T-helper 2 cell treated with Interferon-gamma antibody and Interleukin-4, amounts not matched to agents 100 ng/mL and 5 ng/mL, for 36 hours (primary cell): ENCODE results near the gene TIMM13. TPM values are rescaled to one million over a fixed set of nuclear protein-coding genes. Genes with fewer than 3 reads are reported as not detected.

Experiments used
- intact Hi-C: fragments of 100-400 bp; cut with micrococcal nuclease; formaldehyde crosslinking; loops from one replicate; pipeline ENCODE4 v1.15.1; 2023
- total RNA-seq: library from RNA; stranded (reverse); gene quantifications from 2 replicates; pipeline ENCODE4 v1.2.3, GENCODE V29; 2022

Gene TIMM13
- total RNA-seq, 1 donor from 2014 or later: 81.5 TPM

- intact Hi-C loops: no loop called here
These were observed 39.8 kb downstream of the TIMM13 start for GRCh38 chr19:2387367-2388288.

- intact Hi-C loops: no loop called here
These were observed 42.2 kb downstream of the TIMM13 start for GRCh38 chr19:2385053-2385721.

GRCh38 chr19:2382530-2383222 lies 44.7 kb downstream of the TIMM13 start:
- intact Hi-C loops: no loop called here

GRCh38 chr19:2381148-2381820 lies 46.1 kb downstream of the TIMM13 start:
- intact Hi-C loops: no loop called here

GRCh38 chr19:2380567-2380966 lies 46.8 kb downstream of the TIMM13 start:
- intact Hi-C loops: no loop called here

- intact Hi-C loops: no loop called here
These were observed 50.4 kb downstream of the TIMM13 start for GRCh38 chr19:2376784-2377519.

Other genes with a start within 250 kb of the TIMM13 start
- 72.5 and 74.4 TPM in 2 replicates for gene PLEKHJ1, start 191.3 kb downstream of the TIMM13 start, total RNA-seq
- gene SF3A2, start 190.8 kb downstream of the TIMM13 start, total RNA-seq: 135 and 147 TPM in 2 replicates
- gene AMH, start 178.3 kb downstream of the TIMM13 start, total RNA-seq: 5.9 and 6.2 TPM in 2 replicates
- 0.16 and 0.45 TPM in 2 replicates for gene JSRP1, start 171.2 kb downstream of the TIMM13 start, total RNA-seq
- 0.82 and 0.84 TPM in 2 replicates for gene PEAK3, start 145.4 kb downstream of the TIMM13 start, total RNA-seq
- gene LINGO3, start 119.4 kb downstream of the TIMM13 start, total RNA-seq: 0.23 and 0.41 TPM in 2 replicates
- 148 and 150 TPM in 2 replicates for gene LSM7, start 99.0 kb downstream of the TIMM13 start, total RNA-seq
- gene SPPL2B, start 98.9 kb downstream of the TIMM13 start, total RNA-seq: 76.4 and 78.1 TPM in 2 replicates
- gene TMPRSS9, start 67.3 kb downstream of the TIMM13 start, total RNA-seq: not detected in 2 replicates
- gene LMNB2, start 29.4 kb upstream of the TIMM13 start, total RNA-seq: 102 and 107 TPM in 2 replicates
- gene GADD45B, start 48.5 kb upstream of the TIMM13 start, total RNA-seq: 38.8 and 40.1 TPM in 2 replicates